ENCODE data around the gene CEP41. TPM values are rescaled to one million over a fixed set of nuclear protein-coding genes. Genes with fewer than 3 reads are reported as not detected.
A peak's percentile ranks its signal among the peaks of the same experiment; 100 is the strongest.

CEP41 gene
- total and polyA plus RNA-seq, 2 experiments from 2014 or later: 17.4 to 25.0 TPM

DNA sequence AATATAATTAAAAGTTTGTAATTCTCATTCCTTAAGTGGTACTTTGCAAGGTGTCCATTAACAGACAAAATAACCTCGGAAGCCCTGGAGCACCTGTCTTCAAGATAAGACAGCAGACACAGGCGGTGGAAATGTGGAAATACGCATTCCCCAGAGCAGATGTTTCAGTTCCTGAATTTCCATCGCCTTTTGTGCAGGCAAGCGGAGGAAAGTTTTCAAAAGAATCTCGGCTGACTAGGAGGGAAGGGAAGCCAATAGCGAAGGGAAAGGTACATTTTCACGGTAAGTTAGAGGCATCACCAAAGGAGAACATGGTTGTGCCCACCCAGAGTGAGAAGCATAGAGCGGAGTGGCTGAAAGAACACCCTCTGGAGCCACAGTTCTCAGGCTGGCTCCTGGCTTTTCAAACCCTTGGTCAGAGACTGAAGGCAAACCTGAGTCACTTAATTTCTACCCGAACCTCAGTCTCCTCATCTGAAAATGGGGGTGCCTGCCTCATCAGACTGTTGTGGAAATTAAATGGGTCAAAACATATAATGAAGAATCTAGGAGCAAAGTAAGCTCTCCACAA, 46.9 kb downstream of the CEP41 start:
- TF ChIP-seq ZNF331 (CRISPR knock-in tag; IDR thresholded peaks at IDR 0.05; ENCODE audit: low read depth) (no peak), JUNB (IDR thresholded peaks at IDR 0.05; ENCODE audit: unreplicated experiment) (no peak)
- TF ChIP-seq, protein P1, sequence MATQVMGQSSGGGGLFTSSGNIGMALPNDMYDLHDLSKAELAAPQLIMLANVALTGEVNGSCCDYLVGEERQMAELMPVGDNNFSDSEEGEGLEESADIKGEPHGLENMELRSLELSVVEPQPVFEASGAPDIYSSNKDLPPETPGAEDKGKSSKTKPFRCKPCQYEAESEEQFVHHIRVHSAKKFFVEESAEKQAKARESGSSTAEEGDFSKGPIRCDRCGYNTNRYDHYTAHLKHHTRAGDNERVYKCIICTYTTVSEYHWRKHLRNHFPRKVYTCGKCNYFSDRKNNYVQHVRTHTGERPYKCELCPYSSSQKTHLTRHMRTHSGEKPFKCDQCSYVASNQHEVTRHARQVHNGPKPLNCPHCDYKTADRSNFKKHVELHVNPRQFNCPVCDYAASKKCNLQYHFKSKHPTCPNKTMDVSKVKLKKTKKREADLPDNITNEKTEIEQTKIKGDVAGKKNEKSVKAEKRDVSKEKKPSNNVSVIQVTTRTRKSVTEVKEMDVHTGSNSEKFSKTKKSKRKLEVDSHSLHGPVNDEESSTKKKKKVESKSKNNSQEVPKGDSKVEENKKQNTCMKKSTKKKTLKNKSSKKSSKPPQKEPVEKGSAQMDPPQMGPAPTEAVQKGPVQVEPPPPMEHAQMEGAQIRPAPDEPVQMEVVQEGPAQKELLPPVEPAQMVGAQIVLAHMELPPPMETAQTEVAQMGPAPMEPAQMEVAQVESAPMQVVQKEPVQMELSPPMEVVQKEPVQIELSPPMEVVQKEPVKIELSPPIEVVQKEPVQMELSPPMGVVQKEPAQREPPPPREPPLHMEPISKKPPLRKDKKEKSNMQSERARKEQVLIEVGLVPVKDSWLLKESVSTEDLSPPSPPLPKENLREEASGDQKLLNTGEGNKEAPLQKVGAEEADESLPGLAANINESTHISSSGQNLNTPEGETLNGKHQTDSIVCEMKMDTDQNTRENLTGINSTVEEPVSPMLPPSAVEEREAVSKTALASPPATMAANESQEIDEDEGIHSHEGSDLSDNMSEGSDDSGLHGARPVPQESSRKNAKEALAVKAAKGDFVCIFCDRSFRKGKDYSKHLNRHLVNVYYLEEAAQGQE (IDR thresholded peaks at IDR 0.05; ENCODE audit: unreplicated experiment): no peak
- H3K27ac Mint-ChIP-seq: no peak overlapping the region
- Histone ChIP-seq H3K27ac (ENCODE audit: low read depth) (0 out of 2 replicates have a peak overlapping the region, but pooled peaks have one; percentile 30), H3K4me1 (ENCODE audit: insufficient read depth) (peaks cover 28% of the 10 kb centered on the region), H3K36me3 (ENCODE audit: insufficient read depth) (no peaks in the 10 kb centered on the region), H3K27me3 (ENCODE audit: insufficient read depth) (no peaks in the 10 kb centered on the region), H3K4me2 (no peak overlapping the region), H3F3A (replicated peaks; ENCODE audit: low read depth) (no peaks in the 10 kb centered on the region), H3K4me3 (no peak overlapping the region), H4K20me1 (replicated peaks; ENCODE audit: insufficient read depth) (no peaks in the 10 kb centered on the region), H3K79me2 (replicated peaks; ENCODE audit: insufficient read depth) (no peaks in the 10 kb centered on the region), H3K9me2 (ENCODE audit: insufficient read depth) (0 out of 2 replicates have a peak, but pooled peaks cover 4% of the 10 kb centered on the region), H2AFZ (no peak overlapping the region; the same call in 1 of the 2 replicates)
- peaks cover 4% of the 10 kb centered on the region for H3K27me3 Mint-ChIP-seq (ENCODE audit: insufficient read depth, low read depth, poor library complexity)
- no peak; the same call in 2 of the 3 replicates for ATAC-seq
- H3K9me3 Mint-ChIP-seq: no peaks in the 10 kb centered on the region
- no peak overlapping the region for H3K4me3 Mint-ChIP-seq
- peaks cover 33% of the 10 kb centered on the region for H3K4me1 Mint-ChIP-seq
- H3K36me3 Mint-ChIP-seq (ENCODE audit: low read depth): peaks cover 9% of the 10 kb centered on the region; the same call in 2 of the 3 replicates
- no peak for DNase-seq (ENCODE audit: low spot score)

DNA sequence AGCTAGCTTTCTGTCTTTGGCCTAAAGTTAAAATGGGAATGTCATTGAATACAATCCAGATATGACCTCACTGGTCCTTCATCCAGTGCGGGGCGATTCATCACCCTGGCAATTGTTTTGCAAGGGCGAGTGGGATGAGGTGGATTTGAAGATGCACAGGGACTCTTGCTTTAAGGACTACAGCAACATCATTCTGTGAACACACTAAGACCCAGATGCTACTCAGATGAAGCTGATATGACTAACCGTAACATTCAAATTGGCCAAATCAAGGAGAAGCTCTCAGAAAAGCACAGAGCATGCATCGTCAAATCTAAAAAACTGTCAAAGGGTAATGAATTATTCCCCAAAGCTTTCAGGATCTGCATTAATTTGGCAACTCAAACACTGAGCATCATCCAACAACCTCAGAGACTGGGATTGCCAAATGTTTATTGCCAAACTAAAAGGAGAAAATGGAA, 47.7 kb downstream of the CEP41 start:
- peaks cover 4% of the 10 kb centered on the region for H3K27me3 Mint-ChIP-seq (ENCODE audit: insufficient read depth, low read depth, poor library complexity)
- Histone ChIP-seq H3K79me2 (replicated peaks; ENCODE audit: insufficient read depth) (no peaks in the 10 kb centered on the region), H3K4me1 (ENCODE audit: insufficient read depth) (peaks cover 28% of the 10 kb centered on the region), H3K36me3 (ENCODE audit: insufficient read depth) (no peaks in the 10 kb centered on the region), H3K27me3 (ENCODE audit: insufficient read depth) (no peaks in the 10 kb centered on the region), H3K9me2 (ENCODE audit: insufficient read depth) (0 out of 2 replicates have a peak, but pooled peaks cover 5% of the 10 kb centered on the region), H2AFZ (no peak overlapping the region), H4K20me1 (replicated peaks; ENCODE audit: insufficient read depth) (no peaks in the 10 kb centered on the region), H3K27ac (ENCODE audit: low read depth) (no peak overlapping the region), H3K4me2 (no peak overlapping the region), H3F3A (replicated peaks; ENCODE audit: low read depth) (no peaks in the 10 kb centered on the region), H3K4me3 (no peak overlapping the region)
- no peak overlapping the region for H3K4me3 Mint-ChIP-seq
- DNase-seq (ENCODE audit: low spot score) (no peak), ATAC-seq (no peak)
- peaks cover 4% of the 10 kb centered on the region; the same call in 2 of the 3 replicates for H3K9me3 Mint-ChIP-seq
- H3K36me3 Mint-ChIP-seq (ENCODE audit: low read depth): peaks cover 4% of the 10 kb centered on the region; the same call in 2 of the 3 replicates
- no peak overlapping the region for H3K27ac Mint-ChIP-seq
- peaks cover 31% of the 10 kb centered on the region for H3K4me1 Mint-ChIP-seq
- TF ChIP-seq NANOG (IDR thresholded peaks at IDR 0.05; ENCODE audit: borderline replicate concordance): no peak
- TF ChIP-seq EZH2phosphoT487 (IDR thresholded peaks at IDR 0.05; ENCODE audit: unreplicated experiment): no peak
- TF ChIP-seq, protein P1 (IDR thresholded peaks at IDR 0.05; ENCODE audit: unreplicated experiment): no peak
- no peak for TF ChIP-seq CREB1 (CRISPR knock-in tag; IDR thresholded peaks at IDR 0.05; ENCODE audit: low read depth)
- no peak for TF ChIP-seq EZH2 (IDR thresholded peaks at IDR 0.05; ENCODE audit: low read depth, unreplicated experiment)

Data from GM23338 (cell line).